CD4-positive, CD25-positive, alpha-beta regulatory T cell (primary cell): Measurements from ENCODE around the gene CFD. TPM values are rescaled to one million over a fixed set of nuclear protein-coding genes. Genes with fewer than 3 reads are reported as not detected.
"Not testable (repeated sequence)": the region's sequence is repeated elsewhere in the genome, so short reads cannot be mapped to it uniquely, and the experiment has no call there.

Experiments used
- ATAC-seq, 2 donors: fragments of 150-1000 bp; cut with Tn5 transposase; one replicate each; pipeline ENCODE4 v1.10.0; 2021; ENCODE audit warnings: low read depth in 2 of 2, moderate number of reproducible peaks in 2 of 2, moderate library complexity in 1 of 2
- DNase-seq, 3 donors: peaks; one replicate each; pipeline versions ENCODE4 v3.0.0 to v3.0.0-alpha.2; 2012 to 2022; ENCODE audit warnings: mixed read lengths in 1 of 3
- H3K27ac ChIP-seq: one replicate; pipeline ENCODE4 v1.7.0; 2013; ENCODE audit warnings: mild to moderate bottlenecking, low read length; ENCODE audit not compliant: insufficient read depth, poor library complexity, severe bottlenecking
- H3K27me3 ChIP-seq: one replicate; pipeline ENCODE4 v1.7.0; 2013; ENCODE audit warnings: low read length; ENCODE audit not compliant: control insufficient read depth, insufficient read depth
- H3K36me3 ChIP-seq: one replicate; pipeline ENCODE4 v1.7.0; 2013; ENCODE audit warnings: mild to moderate bottlenecking, low read length, moderate library complexity; ENCODE audit not compliant: control insufficient read depth, insufficient read depth
- H3K4me1 ChIP-seq: 2 replicates; pipeline ENCODE4 v1.7.0; 2013; ENCODE audit warnings: mild to moderate bottlenecking, low read length; ENCODE audit not compliant: insufficient read depth, control insufficient read depth, poor library complexity, severe bottlenecking
- H3K4me3 ChIP-seq: one replicate; pipeline ENCODE4 v1.7.0; 2013; ENCODE audit warnings: low read depth, mild to moderate bottlenecking, low read length, moderate library complexity
- H3K9me3 ChIP-seq, 2 experiments: 1 replicate in 1 of 2; 2 replicates in 1 of 2; pipeline ENCODE4 v1.7.0; 2013; ENCODE audit warnings: low read length in 2 of 2, mild to moderate bottlenecking in 1 of 2, moderate library complexity in 1 of 2; ENCODE audit not compliant: control insufficient read depth in 2 of 2
- H3K27ac Mint-ChIP-seq, 3 donors: one replicate each; pipeline ENCODE4 v1.8.0; 2020 to 2022; ENCODE audit warnings: mild to moderate bottlenecking in 3 of 3, mixed read lengths in 3 of 3, moderate library complexity in 2 of 3
- H3K27me3 Mint-ChIP-seq: one replicate; pipeline ENCODE4 v1.8.0; 2022; ENCODE audit warnings: mild to moderate bottlenecking, mixed read lengths
- H3K36me3 Mint-ChIP-seq: one replicate; pipeline ENCODE4 v1.8.0; 2020; ENCODE audit warnings: mixed read lengths
- H3K4me1 Mint-ChIP-seq, 4 donors: one replicate each; pipeline ENCODE4 v1.8.0; 2020 to 2022; ENCODE audit warnings: mixed read lengths in 4 of 4, mild to moderate bottlenecking in 1 of 4
- H3K4me3 Mint-ChIP-seq, 4 donors: one replicate each; pipeline ENCODE4 v1.8.0; 2020 to 2022; ENCODE audit warnings: mild to moderate bottlenecking in 4 of 4, mixed read lengths in 4 of 4, moderate library complexity in 3 of 4
- H3K9me3 Mint-ChIP-seq, 7 donors: one replicate each; pipeline ENCODE4 v1.8.0; 2020 to 2022; ENCODE audit warnings: mixed read lengths in 7 of 7, mild to moderate bottlenecking in 3 of 7, moderate library complexity in 2 of 7
- polyA plus RNA-seq, 4 donors: library from polyadenylated mRNA; unstranded; fragments of 300-500 nt; fragmentation: Illumina TruSeq; gene quantifications; one replicate each; pipeline ENCODE4 v1.2.3, GENCODE V29; 2021
- total RNA-seq: library from RNA; stranded (reverse); gene quantifications from one replicate; pipeline ENCODE4 v1.2.3, GENCODE V29; 2022

CFD gene
- total and polyA plus RNA-seq, 5 donors from 2014 or later: 1.9 to 6.4 (median 2.0) TPM

GRCh38 chr19:873084-873483 lies 13.6 kb downstream of the CFD start:
- peak overlapping the region; percentile 33 for H3K27ac ChIP-seq
- peaks cover 25% of the 10 kb centered on the region for H3K36me3 ChIP-seq
- Mint-ChIP-seq H3K27me3 (peaks cover 5% of the 10 kb centered on the region), H3K4me3 (peak overlapping the region in 2 of 4 donors; percentile 16 to 91), H3K36me3 (peaks cover 11% of the 10 kb centered on the region), H3K27ac (peak overlapping the region in 1 of 3 donors; percentile 92), H3K9me3 (peaks cover 0 to 3% (median 0%) of the 10 kb centered on the region in 7 donors), H3K4me1 (peaks cover 0 to 21% (median 6%) of the 10 kb centered on the region in 4 donors)
- H3K4me1 ChIP-seq: peaks cover 14% of the 10 kb centered on the region
- DNase-seq (peak; percentile 55 to 94 (median 80)), ATAC-seq (peak; percentile 81 to 85)
- no peak overlapping the region for H3K4me3 ChIP-seq
- H3K9me3 ChIP-seq: no peaks in the 10 kb centered on the region
- no peaks in the 10 kb centered on the region for H3K27me3 ChIP-seq

DNA sequence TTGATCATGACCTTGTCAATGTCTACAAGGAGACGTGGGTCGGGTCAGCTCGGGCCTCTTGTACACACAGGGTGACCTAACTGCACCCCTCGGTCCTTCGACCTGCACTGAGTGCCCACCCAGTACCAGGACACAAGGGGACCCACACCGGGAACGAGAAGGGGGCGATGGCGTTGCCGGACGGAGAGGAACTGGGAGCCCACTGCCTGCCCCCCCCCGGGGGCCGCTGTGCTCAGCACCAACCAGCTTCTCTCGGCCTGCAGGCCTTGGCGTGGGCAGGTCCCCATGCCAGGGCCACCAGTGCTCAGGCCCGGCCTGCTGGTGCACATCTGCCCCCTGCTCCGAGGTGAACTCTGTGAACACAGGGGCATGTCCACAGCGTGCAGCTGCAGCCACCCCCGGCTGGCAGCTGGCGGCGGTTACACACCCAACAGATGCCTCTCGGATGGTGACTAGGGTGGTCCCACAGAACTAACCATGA lies 14.1 kb downstream of the CFD start:
- H3K9me3 ChIP-seq: no peaks in the 10 kb centered on the region
- peaks cover 0 to 3% (median 0%) of the 10 kb centered on the region in 7 donors for H3K9me3 Mint-ChIP-seq
- peaks cover 11% of the 10 kb centered on the region for H3K36me3 Mint-ChIP-seq
- ATAC-seq (no peak), DNase-seq (no peak)
- H3K27me3 ChIP-seq: no peaks in the 10 kb centered on the region
- no peak overlapping the region for H3K4me3 ChIP-seq
- H3K4me1 Mint-ChIP-seq: peaks cover 0 to 21% (median 6%) of the 10 kb centered on the region in 4 donors
- H3K4me3 Mint-ChIP-seq: peak overlapping the region in 1 of 4 donors; percentile 13
- peak overlapping the region; percentile 33 for H3K27ac ChIP-seq
- no peak overlapping the region for H3K27ac Mint-ChIP-seq
- H3K4me1 ChIP-seq: peaks cover 14% of the 10 kb centered on the region
- peaks cover 25% of the 10 kb centered on the region for H3K36me3 ChIP-seq
- H3K27me3 Mint-ChIP-seq: peaks cover 5% of the 10 kb centered on the region

DNA sequence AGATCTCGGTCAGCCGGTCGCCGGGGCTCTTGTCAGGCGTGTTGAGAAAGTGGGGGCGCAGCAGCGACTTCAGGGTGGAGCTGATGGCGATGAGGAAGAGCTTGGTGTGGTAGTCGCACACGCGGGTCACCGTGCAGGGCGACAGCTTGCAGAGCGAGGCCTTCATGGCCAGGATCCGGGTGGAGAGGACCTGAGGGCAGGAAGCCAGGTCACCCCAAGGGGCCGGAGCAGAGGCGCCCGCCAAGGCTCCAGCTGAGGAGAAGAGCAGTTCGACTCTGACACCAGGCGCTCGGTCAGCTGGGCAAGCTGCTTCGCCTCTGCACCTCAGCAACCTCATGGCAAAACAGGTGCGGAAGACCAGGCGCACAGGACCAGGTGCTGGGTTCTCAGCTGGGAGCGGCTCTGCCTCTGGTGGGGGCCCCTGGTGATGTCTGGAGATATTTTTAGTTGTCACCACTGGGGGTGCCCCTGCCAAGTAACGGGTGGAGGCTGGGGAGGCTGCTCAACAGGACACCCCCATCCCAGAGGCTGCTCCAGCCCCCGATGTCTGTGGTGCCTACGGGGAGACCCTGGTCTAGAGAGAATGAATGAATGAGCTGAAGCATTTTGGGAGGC lies 15.9 kb downstream of the CFD start:
- Histone ChIP-seq H3K9me3 (no peaks in the 10 kb centered on the region), H3K4me1 (peaks cover 14% of the 10 kb centered on the region), H3K4me3 (no peak overlapping the region), H3K27ac (no peak overlapping the region), H3K27me3 (no peaks in the 10 kb centered on the region), H3K36me3 (peaks cover 16% of the 10 kb centered on the region)
- peaks cover 5% of the 10 kb centered on the region for H3K36me3 Mint-ChIP-seq
- no peak for DNase-seq
- peak overlapping the region in 1 of 3 donors; percentile 38 for H3K27ac Mint-ChIP-seq
- H3K27me3 Mint-ChIP-seq: peaks cover 5% of the 10 kb centered on the region
- peaks cover 0 to 19% (median 3%) of the 10 kb centered on the region in 4 donors for H3K4me1 Mint-ChIP-seq
- peaks cover 0 to 3% (median 0%) of the 10 kb centered on the region in 7 donors for H3K9me3 Mint-ChIP-seq
- H3K4me3 Mint-ChIP-seq: no peak overlapping the region
- no peak for ATAC-seq

GRCh38 chr19:876089-876488 lies 16.6 kb downstream of the CFD start:
- Mint-ChIP-seq H3K36me3 (peaks cover 4% of the 10 kb centered on the region), H3K4me1 (peaks cover 0 to 17% (median 3%) of the 10 kb centered on the region in 4 donors), H3K27me3 (peaks cover 5% of the 10 kb centered on the region), H3K27ac (peak overlapping the region in 1 of 3 donors; percentile 54), H3K4me3 (no peak overlapping the region), H3K9me3 (peaks cover 0 to 3% (median 0%) of the 10 kb centered on the region in 7 donors)
- no peak overlapping the region for H3K27ac ChIP-seq
- peaks cover 14% of the 10 kb centered on the region for H3K4me1 ChIP-seq
- ATAC-seq (no peak), DNase-seq (no peak)
- no peak overlapping the region for H3K4me3 ChIP-seq
- no peaks in the 10 kb centered on the region for H3K27me3 ChIP-seq
- peaks cover 18% of the 10 kb centered on the region for H3K36me3 ChIP-seq
- H3K9me3 ChIP-seq: no peaks in the 10 kb centered on the region

DNA sequence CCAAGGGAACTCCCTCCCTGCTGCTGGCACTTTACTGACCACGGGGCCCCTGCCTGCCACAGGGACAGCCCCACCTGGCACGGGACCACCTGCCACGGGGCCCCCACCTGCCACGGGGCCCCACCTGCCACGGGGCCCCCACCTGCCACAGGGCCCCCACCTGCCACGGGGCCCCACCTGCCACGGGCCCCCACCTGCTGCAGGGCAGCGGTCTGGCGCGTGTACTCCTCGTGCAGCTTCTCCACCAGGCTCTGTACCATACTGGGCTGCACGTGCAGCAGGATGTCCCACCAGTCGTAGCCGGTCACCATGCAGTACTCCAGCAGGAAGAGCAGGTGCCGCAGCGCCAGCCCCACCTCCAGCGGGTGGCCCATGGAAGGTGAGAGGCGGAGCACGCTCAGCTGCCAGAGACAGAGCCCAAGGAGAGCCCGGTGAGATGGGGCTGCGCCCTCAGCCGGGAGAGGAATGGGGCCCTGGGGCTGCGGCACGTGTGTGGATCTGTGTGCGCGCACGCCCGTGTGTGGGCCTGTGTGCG lies 17.4 kb downstream of the CFD start:
- Mint-ChIP-seq H3K36me3 (peaks cover 4% of the 10 kb centered on the region), H3K9me3 (peaks cover 0 to 3% (median 0%) of the 10 kb centered on the region in 7 donors), H3K4me1 (peaks cover 0 to 14% (median 3%) of the 10 kb centered on the region in 4 donors), H3K4me3 (no peak overlapping the region), H3K27me3 (peaks cover 5% of the 10 kb centered on the region), H3K27ac (peak overlapping the region in 1 of 3 donors; percentile 89)
- Histone ChIP-seq H3K4me3 (no peak overlapping the region), H3K36me3 (peaks cover 25% of the 10 kb centered on the region), H3K27ac (no peak overlapping the region), H3K4me1 (peaks cover 13% of the 10 kb centered on the region), H3K9me3 (no peaks in the 10 kb centered on the region), H3K27me3 (no peaks in the 10 kb centered on the region)
- ATAC-seq: no peak
- no peak for DNase-seq

GRCh38 chr19:877992-878660 lies 18.7 kb downstream of the CFD start:
- not testable (repeated sequence) for H3K4me1 Mint-ChIP-seq, H3K27ac ChIP-seq, H3K4me1 ChIP-seq, H3K4me3 Mint-ChIP-seq, H3K36me3 Mint-ChIP-seq, DNase-seq, H3K9me3 Mint-ChIP-seq, H3K27me3 Mint-ChIP-seq, H3K27me3 ChIP-seq, ATAC-seq, H3K4me3 ChIP-seq, H3K9me3 ChIP-seq
- H3K27ac Mint-ChIP-seq: peak overlapping the region in 1 of 3 donors; percentile 26
- H3K36me3 ChIP-seq: peaks cover 35% of the 10 kb centered on the region

DNA sequence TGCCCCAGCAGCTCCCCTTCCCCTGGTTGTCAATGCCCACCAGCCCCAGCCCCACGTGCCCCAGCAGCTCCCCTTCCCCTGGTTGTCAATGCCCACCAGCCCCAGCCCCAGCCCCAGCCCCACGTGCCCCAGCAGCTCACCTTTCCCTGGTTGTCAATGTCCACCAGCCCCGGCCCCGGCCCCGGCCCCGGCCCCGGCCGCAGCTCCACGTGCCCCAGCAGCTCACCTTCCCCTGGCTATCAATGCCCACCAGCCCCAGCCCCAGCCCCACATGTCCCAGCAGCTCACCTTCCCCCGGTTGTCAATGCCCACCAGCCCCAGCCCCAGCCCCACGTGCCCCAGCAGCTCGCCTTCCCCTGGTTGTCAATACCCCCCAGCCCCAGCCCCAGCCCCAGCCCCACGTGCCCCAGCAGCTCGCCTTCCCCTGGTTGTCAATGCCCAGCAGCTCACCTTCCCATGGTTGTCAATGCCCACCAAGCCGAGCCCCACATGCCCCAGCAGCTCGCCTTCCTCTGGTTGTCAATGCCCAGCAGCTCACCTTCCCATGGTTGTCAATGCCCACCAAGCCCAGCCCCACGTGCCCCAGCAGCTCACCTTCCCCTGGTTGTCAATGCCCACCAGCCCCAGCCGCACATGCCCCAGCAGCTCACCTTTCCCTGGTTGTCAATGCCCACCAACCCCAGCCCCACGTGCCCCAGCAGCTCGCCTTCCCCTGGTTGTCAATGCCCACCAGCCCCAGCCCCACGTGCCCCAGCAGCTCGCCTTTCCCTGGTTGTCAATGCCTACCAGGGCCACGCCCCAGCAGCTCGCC lies 19.5 kb downstream of the CFD start:
- not testable (repeated sequence) for H3K27me3 Mint-ChIP-seq, DNase-seq, H3K4me3 Mint-ChIP-seq, H3K9me3 Mint-ChIP-seq, H3K4me1 ChIP-seq, H3K9me3 ChIP-seq, H3K4me1 Mint-ChIP-seq, H3K36me3 Mint-ChIP-seq, H3K4me3 ChIP-seq, H3K27ac ChIP-seq, H3K27me3 ChIP-seq, ATAC-seq
- peak overlapping the region in 2 of 3 donors; percentile 1 to 86 for H3K27ac Mint-ChIP-seq
- H3K36me3 ChIP-seq: peaks cover 39% of the 10 kb centered on the region
